IMR-90 (cell line): Measurements from ENCODE around the gene NOS3. TPM values are rescaled to one million over a fixed set of nuclear protein-coding genes. Genes with fewer than 3 reads are reported as not detected.

Experiments
- ATAC-seq: fragments of 200-7000 bp; cut with Tn5 transposase; 2 replicates; pipeline ENCODE4 v1.9.1; 2020; ENCODE audit warnings: low read depth, mild to moderate bottlenecking, moderate library complexity
- BruUV-seq: library from RNA; stranded (reverse); fragments of 400-500 nt; replicated peaks from 2 replicates; lab custom pipeline; 2021; lab: Mats Ljungman, UMichigan
- CTCF ChIA-PET: fragments of 300-600 bp; formaldehyde crosslinking; extraction: SDS; loops from one replicate; lab custom pipeline; 2021; ENCODE audit warnings: antibody characterized with exemption; lab: Yijun Ruan, JAX
- POLR2A ChIA-PET: fragments of 300-600 bp; sonication (Branson Sonifier 250); formaldehyde crosslinking; loops from one replicate; lab custom pipeline; 2022; ENCODE audit warnings: antibody characterized with exemption; ENCODE audit not compliant: unreplicated experiment; lab: Charles Lee
- DNase-seq: peaks from one replicate; pipeline ENCODE4 v3.0.0; 2013
- H2AFZ ChIP-seq: replicated peaks from 2 replicates; pipeline ENCODE3; 2013; ENCODE audit warnings: low read length, mild to moderate bottlenecking; ENCODE audit not compliant: poor library complexity
- H2AK5ac ChIP-seq: 2 replicates; pipeline ENCODE4 v1.6.1; 2013; ENCODE audit warnings: low read depth, low read length, inconsistent platforms
- H2AK9ac ChIP-seq: replicated peaks from 2 replicates; pipeline ENCODE3; 2013; ENCODE audit warnings: mild to moderate bottlenecking, low read depth, low read length, moderate library complexity; ENCODE audit not compliant: poor library complexity
- H2BK120ac ChIP-seq: 2 replicates; pipeline ENCODE4 v1.6.1; 2013; ENCODE audit warnings: low read depth, low read length, inconsistent platforms
- H2BK15ac ChIP-seq: 3 replicates; pipeline ENCODE4 v1.6.1; 2013; ENCODE audit warnings: low read depth, low read length, inconsistent platforms
- H2BK20ac ChIP-seq: 2 replicates; pipeline ENCODE4 v1.6.1; 2013; ENCODE audit warnings: low read depth, mild to moderate bottlenecking, inconsistent platforms, low read length, moderate library complexity
- H2BK5ac ChIP-seq: 2 replicates; pipeline ENCODE4 v1.6.1; 2013; ENCODE audit warnings: mild to moderate bottlenecking, low read depth, low read length, inconsistent platforms; ENCODE audit not compliant: poor library complexity, severe bottlenecking
- H3K14ac ChIP-seq: replicated peaks from 2 replicates; pipeline ENCODE4 v1.6.1; 2013; ENCODE audit warnings: low read depth, low read length, inconsistent platforms
- H3K18ac ChIP-seq: 2 replicates; pipeline ENCODE4 v1.6.1; 2013; ENCODE audit warnings: low read depth, low read length, control low read depth
- H3K23ac ChIP-seq: 2 replicates; pipeline ENCODE4 v1.6.1; 2013; ENCODE audit warnings: low read depth, low read length, inconsistent platforms
- H3K27ac ChIP-seq: 2 replicates; pipeline ENCODE4 v1.5.1; 2013; ENCODE audit warnings: mild to moderate bottlenecking, control low read depth, low read length; ENCODE audit not compliant: insufficient read depth
- H3K27me3 ChIP-seq: 2 replicates; pipeline ENCODE4 v1.6.1; 2013; ENCODE audit warnings: low read length; ENCODE audit not compliant: control insufficient read depth, insufficient read depth
- H3K36me3 ChIP-seq: 2 replicates; pipeline ENCODE4 v1.6.1; 2013; ENCODE audit warnings: low read length, mixed read lengths; ENCODE audit not compliant: control insufficient read depth, insufficient read depth
- H3K4ac ChIP-seq: 2 replicates; pipeline ENCODE4 v1.6.1; 2013; ENCODE audit warnings: low read depth, low read length, inconsistent platforms
- H3K4me1 ChIP-seq: 2 replicates; pipeline ENCODE4 v1.6.1; 2013; ENCODE audit warnings: low read length, mixed read lengths; ENCODE audit not compliant: control insufficient read depth, insufficient read depth
- H3K4me2 ChIP-seq: 2 replicates; pipeline ENCODE4 v1.6.1; 2013; ENCODE audit warnings: low read depth, mild to moderate bottlenecking, control low read depth, low read length, moderate library complexity
- H3K4me3 ChIP-seq: 2 replicates; pipeline ENCODE4 v1.5.1; 2013; ENCODE audit warnings: low read depth, mild to moderate bottlenecking, control low read depth, low read length, moderate library complexity; ENCODE audit not compliant: insufficient read depth
- H3K56ac ChIP-seq: 2 replicates; pipeline ENCODE4 v1.6.1; 2013; ENCODE audit warnings: low read length, inconsistent platforms; ENCODE audit not compliant: insufficient read depth; ENCODE audit errors: extremely low read depth
- H3K79me1 ChIP-seq, 2 experiments: 2 replicates each; pipeline ENCODE4 v1.6.1; 2013; ENCODE audit warnings: low read length in 2 of 2, inconsistent platforms in 1 of 2, low read depth in 1 of 2
- H3K9ac ChIP-seq: 2 replicates; pipeline ENCODE4 v1.6.1; 2013; ENCODE audit warnings: low read depth, low read length, control low read depth
- H3K9me1 ChIP-seq: 2 replicates; pipeline ENCODE4 v1.6.1; 2013; ENCODE audit warnings: low read length, inconsistent platforms; ENCODE audit not compliant: insufficient read depth
- H3K9me3 ChIP-seq: 2 replicates; pipeline ENCODE4 v1.6.1; 2013; ENCODE audit warnings: low read length; ENCODE audit not compliant: control insufficient read depth, insufficient read depth
- H4K20me1 ChIP-seq: 2 replicates; pipeline ENCODE4 v1.6.1; 2013; ENCODE audit warnings: low read length, inconsistent platforms; ENCODE audit not compliant: insufficient read depth
- H4K5ac ChIP-seq: 2 replicates; pipeline ENCODE4 v1.6.1; 2013; ENCODE audit warnings: mild to moderate bottlenecking, low read depth, low read length, control low read depth
- H4K8ac ChIP-seq, 2 experiments: 2 replicates each; pipeline ENCODE4 v1.6.1; 2013; ENCODE audit warnings: low read depth in 2 of 2, low read length in 2 of 2, control low read depth in 1 of 2, inconsistent platforms in 1 of 2
- H4K91ac ChIP-seq: 2 replicates; pipeline ENCODE4 v1.6.1; 2013; ENCODE audit warnings: low read depth, low read length, inconsistent platforms; ENCODE audit not compliant: insufficient read depth
- BHLHE40 ChIP-seq: fragments of 150-350 bp; IDR thresholded peaks from 2 replicates; pipeline ENCODE4 v1.6.1; 2016; ENCODE audit warnings: mild to moderate bottlenecking, low read depth, low read length
- CEBPB ChIP-seq: IDR thresholded peaks from 2 replicates; pipeline ENCODE4 v1.6.1; 2012; ENCODE audit warnings: low read depth, low read length, improper control_type of control experiment
- CHD1 ChIP-seq: IDR thresholded peaks from 2 replicates; pipeline ENCODE4 v1.6.1; 2012; ENCODE audit warnings: low read depth, low read length, improper control_type of control experiment
- CTCF ChIP-seq: conservative IDR thresholded peaks from 2 replicates; pipeline ENCODE4 v1.5.1; 2012; ENCODE audit warnings: mild to moderate bottlenecking, low read depth, low read length, improper control_type of control experiment
- ELK1 ChIP-seq: fragments of 150-350 bp; IDR thresholded peaks from 2 replicates; pipeline ENCODE4 v1.6.1; 2016; ENCODE audit warnings: low read depth, mild to moderate bottlenecking, low read length, moderate library complexity, borderline replicate concordance
- FOS ChIP-seq: fragments of 150-350 bp; IDR thresholded peaks from 2 replicates; pipeline ENCODE4 v1.6.1; 2016; ENCODE audit warnings: low read depth, low read length
- MAFK ChIP-seq: IDR thresholded peaks from 2 replicates; pipeline ENCODE4 v1.6.1; 2012; ENCODE audit warnings: low read depth, low read length, improper control_type of control experiment
- MAZ ChIP-seq: IDR thresholded peaks from 2 replicates; pipeline ENCODE4 v1.6.1; 2012; ENCODE audit warnings: low read depth, mild to moderate bottlenecking, low read length, improper control_type of control experiment, moderate library complexity, borderline replicate concordance
- NFE2L2 ChIP-seq: fragments of 150-350 bp; IDR thresholded peaks from 2 replicates; pipeline ENCODE4 v1.6.1; 2016; ENCODE audit warnings: low read depth, mild to moderate bottlenecking, low read length
- POLR2A ChIP-seq: IDR thresholded peaks from 2 replicates; pipeline ENCODE4 v1.6.1; 2012; ENCODE audit warnings: mild to moderate bottlenecking, low read depth, low read length
- RAD21 ChIP-seq: IDR thresholded peaks from 2 replicates; pipeline ENCODE4 v1.6.1; 2012; ENCODE audit warnings: low read length, improper control_type of control experiment
- RCOR1 ChIP-seq: IDR thresholded peaks from 2 replicates; pipeline ENCODE4 v1.6.1; 2012; ENCODE audit warnings: mild to moderate bottlenecking, low read length, improper control_type of control experiment; ENCODE audit not compliant: insufficient replicate concordance
- RFX5 ChIP-seq: IDR thresholded peaks from 2 replicates; pipeline ENCODE4 v1.8.0; 2012; ENCODE audit warnings: low read depth, mild to moderate bottlenecking, low read length, moderate library complexity
- SMC3 ChIP-seq: fragments of 150-350 bp; IDR thresholded peaks from 2 replicates; pipeline ENCODE4 v1.6.1; 2016; ENCODE audit warnings: low read depth, mild to moderate bottlenecking, antibody characterized with exemption, low read length, moderate library complexity
- USF2 ChIP-seq: fragments of 150-350 bp; IDR thresholded peaks from 2 replicates; pipeline ENCODE4 v1.6.1; 2017; ENCODE audit warnings: mild to moderate bottlenecking, antibody characterized with exemption, low read length, low read depth
- WGBS, 2 experiments: methylation state at CpG; one replicate each; pipeline versions ENCODE4 v1.1.5 to v1.1.7; 2013; ENCODE audit warnings: missing lambda C conversion rate in 2 of 2; ENCODE audit not compliant: insufficient read length in 1 of 2; ENCODE audit errors: extremely low coverage in 2 of 2; 5-methylcytosine and 5-hydroxymethylcytosine counted together
- dilution Hi-C: fragments of 300-500 bp; cut with HindIII; formaldehyde crosslinking; loops from one replicate; pipeline ENCODE4 v1.14.3; 2018; ENCODE audit warnings: low sequenced_read_pairs; ENCODE audit not compliant: unreplicated experiment
- in situ Hi-C: fragments of 300-500 bp; cut with MboI; formaldehyde crosslinking; loops from 3 replicates; pipeline ENCODE4 v1.14.3; 2019; ENCODE audit warnings: low sequenced_read_pairs, inconsistent platforms, mixed read lengths
- intact Hi-C: fragments of 100-400 bp; cut with micrococcal nuclease; formaldehyde crosslinking; loops from 2 replicates; pipeline ENCODE4 v1.10.0; 2022
- polyA plus RNA-seq, 3 experiments: library from polyadenylated mRNA; depleted of rRNA; stranded (reverse); fragments of >200 nt; gene quantifications; 2 replicates each; pipeline ENCODE4 v1.2.3, GENCODE V29; 2012; ENCODE audit warnings: low replicate concordance in 1 of 3
- total RNA-seq: library from RNA; depleted of rRNA; stranded (reverse); fragments of >200 nt; gene quantifications from 2 replicates; pipeline ENCODE4 v1.2.3, GENCODE V29; 2012

Gene NOS3
- total and polyA plus RNA-seq, 2 of the 4 experiments (the other 2 are of a cell fraction), result 0.72 to 2.0 TPM

GRCh38 chr7:150954201-150954985 is 36.4 kb upstream of the NOS3 start:
- Histone ChIP-seq H3K23ac (no peak overlapping the region), H2BK5ac (no peak overlapping the region), H3K27ac (no peak overlapping the region), H3K56ac (no peak overlapping the region), H2AK5ac (no peak overlapping the region), H2AFZ (no peak overlapping the region), H3K36me3 (peaks cover 10% of the 10 kb centered on the region; the same call in 1 of the 2 replicates), H3K9me1 (no peaks in the 10 kb centered on the region), H3K4me2 (no peak overlapping the region), H4K20me1 (no peaks in the 10 kb centered on the region; the same call in 1 of the 2 replicates), H3K4ac (no peak overlapping the region), H2BK120ac (no peak overlapping the region), H4K8ac (no peak overlapping the region), H2BK20ac (no peak overlapping the region), H3K14ac (no peak overlapping the region), H4K91ac (no peak overlapping the region), H2AK9ac (no peak overlapping the region), H3K79me1 (no peaks in the 10 kb centered on the region), H3K18ac (no peak overlapping the region), H2BK15ac (no peak overlapping the region), H4K5ac (no peak overlapping the region), H3K9ac (no peak overlapping the region), H3K27me3 (no peaks in the 10 kb centered on the region), H3K4me3 (no peak overlapping the region), H3K4me1 (peaks cover 11% of the 10 kb centered on the region; the same call in 1 of the 2 replicates), H3K9me3 (no peaks in the 10 kb centered on the region)
- ATAC-seq (no peak), DNase-seq (no peak)
- dilution Hi-C loops (no loop called here), in situ Hi-C loops (no loop called here), intact Hi-C loops (no loop called here)
- BruUV-seq, result no TSS peak
- ChIA-PET POLR2A (no interaction called here), CTCF (interaction anchor here (1.1 to 1.5 kb wide), 2 partner anchors 9 to 56 kb away, joined by 3 to 5 read pairs; no protein-coding TSS in a partner anchor)
- 70% methylated on average over 3 of the region's 9 CpGs; no CpG with 5 or more reads in 1 of the 2 experiments for WGBS, 2 experiments
- no peak for TF ChIP-seq CEBPB
- no peak for TF ChIP-seq FOS
- TF ChIP-seq SMC3, result no peak
- no peak for TF ChIP-seq MAFK
- TF ChIP-seq USF2, result no peak
- no peak for TF ChIP-seq CTCF
- TF ChIP-seq BHLHE40, result no peak
- TF ChIP-seq NFE2L2, result no peak
- no peak for TF ChIP-seq CHD1
- no peak for TF ChIP-seq RFX5
- no peak for TF ChIP-seq RAD21
- no peak for TF ChIP-seq RCOR1
- TF ChIP-seq POLR2A, result no peak
- no peak for TF ChIP-seq ELK1
- no peak for TF ChIP-seq MAZ
